ENCODE data around the gene KCNQ1. TPM values are rescaled to one million over a fixed set of nuclear protein-coding genes. Genes with fewer than 3 reads are reported as not detected.

The KCNQ1 gene
- total and polyA plus RNA-seq, 2 donors (not counting 1 experiment from before 2014, with no cell fraction given), result 21.5 to 28.8 TPM

GRCh38 chr11:2571598-2572281 is 126.9 kb downstream of the KCNQ1 start:
- no peak overlapping the region for H3K27ac ChIP-seq (ENCODE audit: low read length in 2 of 2)
- H3K4me3 ChIP-seq (ENCODE audit: control extremely low read depth in 1 of 5, extremely low read depth in 1 of 5, insufficient read depth in 1 of 5, low read depth in 2 of 5, low read length in 4 of 5), result no peak overlapping the region
- POLR2A ChIA-PET, result no interaction called here
- intact Hi-C loops (cut with micrococcal nuclease), result no loop called here
- no peaks in the 10 kb centered on the region for H3K4me1 ChIP-seq (ENCODE audit: control insufficient read depth in 2 of 2, insufficient read depth in 2 of 2, low read length in 2 of 2)
- ATAC-seq (ENCODE audit: low read depth) (no peak), DNase-seq (no peak)
- CTCF ChIA-PET, result no interaction called here
- no peaks in the 10 kb centered on the region for H3K9me3 Mint-ChIP-seq (ENCODE audit: insufficient read depth)
- no peaks in the 10 kb centered on the region for H3K27me3 Mint-ChIP-seq
- no peak overlapping the region for H3K4me3 Mint-ChIP-seq
- H3K27ac Mint-ChIP-seq, result no peak overlapping the region
- H3K4me2 ChIP-seq (replicated peaks; ENCODE audit: low read depth, low read length, poor library complexity, severe bottlenecking), result no peak overlapping the region
- H4K20me1 ChIP-seq (ENCODE audit: control insufficient read depth, insufficient read depth, low read length, poor library complexity, severe bottlenecking), result peaks cover 2% of the 10 kb centered on the region
- H3K9ac ChIP-seq (ENCODE audit: low read length), result no peak overlapping the region
- no peak for TF ChIP-seq EZH2 (IDR thresholded peaks at IDR 0.05; ENCODE audit: borderline replicate concordance, insufficient read depth, low read depth, low read length, poor library complexity, severe bottlenecking)
- WGBS (ENCODE audit: insufficient coverage), result 94% methylated on average over 23 of the region's 23 CpGs
- H3K27me3 ChIP-seq (replicated peaks in 1 of 4; ENCODE audit: control extremely low read depth in 1 of 4, control insufficient read depth in 3 of 4, insufficient read depth in 4 of 4, low read length in 3 of 4), result no peaks in the 10 kb centered on the region
- no peaks in the 10 kb centered on the region for H3K9me3 ChIP-seq (ENCODE audit: control extremely low read depth in 1 of 3, control insufficient read depth in 2 of 3, insufficient read depth in 1 of 3, low read length in 2 of 3)
- no peaks in the 10 kb centered on the region for H3K4me1 Mint-ChIP-seq
- no peaks in the 10 kb centered on the region for H3K79me2 ChIP-seq (ENCODE audit: control insufficient read depth, insufficient read depth, low read length)
- peaks cover 0 to 2% of the 10 kb centered on the region in 2 experiments for H3K36me3 ChIP-seq (replicated peaks in 1 of 2; ENCODE audit: control extremely low read depth in 1 of 2, control insufficient read depth in 1 of 2, extremely low read depth in 1 of 2, insufficient read depth in 2 of 2, low read length in 1 of 2)
- no peak overlapping the region for H2AFZ ChIP-seq (ENCODE audit: insufficient read depth, low read depth, low read length, poor library complexity, severe bottlenecking)

GRCh38 chr11:2572491-2573239 is 127.9 kb downstream of the KCNQ1 start:
- Histone ChIP-seq H3K36me3 (replicated peaks in 1 of 2; ENCODE audit: control extremely low read depth in 1 of 2, control insufficient read depth in 1 of 2, extremely low read depth in 1 of 2, insufficient read depth in 2 of 2, low read length in 1 of 2) (peaks cover 0 to 5% of the 10 kb centered on the region in 2 experiments), H2AFZ (ENCODE audit: insufficient read depth, low read depth, low read length, poor library complexity, severe bottlenecking) (no peak overlapping the region), H3K9ac (ENCODE audit: low read length) (no peak overlapping the region), H3K27me3 (replicated peaks in 1 of 4; ENCODE audit: control extremely low read depth in 1 of 4, control insufficient read depth in 3 of 4, insufficient read depth in 4 of 4, low read length in 3 of 4) (no peaks in the 10 kb centered on the region), H3K4me3 (ENCODE audit: control extremely low read depth in 1 of 5, extremely low read depth in 1 of 5, insufficient read depth in 1 of 5, low read depth in 2 of 5, low read length in 4 of 5) (no peak overlapping the region), H3K79me2 (ENCODE audit: control insufficient read depth, insufficient read depth, low read length) (no peaks in the 10 kb centered on the region), H3K4me2 (replicated peaks; ENCODE audit: low read depth, low read length, poor library complexity, severe bottlenecking) (no peak overlapping the region), H3K9me3 (ENCODE audit: control extremely low read depth in 1 of 3, control insufficient read depth in 2 of 3, insufficient read depth in 1 of 3, low read length in 2 of 3) (no peaks in the 10 kb centered on the region), H4K20me1 (ENCODE audit: control insufficient read depth, insufficient read depth, low read length, poor library complexity, severe bottlenecking) (no peaks in the 10 kb centered on the region), H3K27ac (ENCODE audit: low read length in 2 of 2) (no peak overlapping the region), H3K4me1 (ENCODE audit: control insufficient read depth in 2 of 2, insufficient read depth in 2 of 2, low read length in 2 of 2) (no peaks in the 10 kb centered on the region)
- no peak overlapping the region for H3K4me3 Mint-ChIP-seq
- 96% methylated on average over 33 of the region's 33 CpGs for WGBS (ENCODE audit: insufficient coverage)
- no peak for DNase-seq
- H3K4me1 Mint-ChIP-seq, result no peaks in the 10 kb centered on the region
- H3K27ac Mint-ChIP-seq, result no peak overlapping the region
- intact Hi-C loops (cut with micrococcal nuclease), result no loop called here
- ATAC-seq (ENCODE audit: low read depth), result no peak
- H3K27me3 Mint-ChIP-seq, result no peaks in the 10 kb centered on the region
- ChIA-PET POLR2A (no interaction called here), CTCF (no interaction called here)
- no peaks in the 10 kb centered on the region for H3K9me3 Mint-ChIP-seq (ENCODE audit: insufficient read depth)
- TF ChIP-seq CTCF (IDR thresholded peaks at IDR 0.05), result no peak
- no peak for TF ChIP-seq EZH2 (IDR thresholded peaks at IDR 0.05; ENCODE audit: borderline replicate concordance, insufficient read depth, low read depth, low read length, poor library complexity, severe bottlenecking)

All from B cell (primary cell).